ENCODE measurements around the gene FAM174C. TPM values are rescaled to one million over a fixed set of nuclear protein-coding genes. Genes with fewer than 3 reads are reported as not detected.

FAM174C gene
- polyA plus RNA-seq, 3 donors = 32.8 to 56.2 (median 40.0) TPM

- peaks cover 41% of the 10 kb centered on the region for H3K79me2 ChIP-seq (ENCODE audit: insufficient read depth, low read length)
- H3K4me3 Mint-ChIP-seq = peak overlapping the region; percentile 85 to 89
- peaks cover 54% of the 10 kb centered on the region for H3K4me1 Mint-ChIP-seq
- peaks cover 65 to 80% of the 10 kb centered on the region in 2 donors for H3K4me1 ChIP-seq (ENCODE audit: control insufficient read depth in 1 of 2, insufficient read depth in 2 of 2, low read length in 2 of 2)
- peak overlapping the region; percentile 87 for H3K9ac ChIP-seq (ENCODE audit: insufficient read depth, low read length, poor library complexity, severe bottlenecking)
- peak overlapping the region; percentile 7 to 93 (median 32) for H3K4me3 ChIP-seq (replicated peaks in 1 of 3; ENCODE audit: low read depth in 2 of 3, low read length in 3 of 3)
- H3K9me3 ChIP-seq (replicated peaks in 1 of 2; ENCODE audit: control insufficient read depth in 1 of 2, insufficient read depth in 1 of 2, low read length in 2 of 2) = no peaks in the 10 kb centered on the region
- H4K20me1 ChIP-seq (ENCODE audit: insufficient read depth, low read length) = peaks cover 55% of the 10 kb centered on the region
- H2AFZ ChIP-seq (ENCODE audit: insufficient read depth, low read depth, low read length, poor library complexity, severe bottlenecking) = no peak overlapping the region
- H3K27ac ChIP-seq (ENCODE audit: low read depth in 1 of 2, low read length in 2 of 2) = peak overlapping the region; percentile 74 to 95
- peak overlapping the region; percentile 93 to 97 (median 96) for H3K27ac Mint-ChIP-seq
- peaks cover 3 to 10% (median 9%) of the 10 kb centered on the region in 3 donors for H3K27me3 Mint-ChIP-seq (ENCODE audit: low read depth in 3 of 3)
- no peaks in the 10 kb centered on the region for H3K27me3 ChIP-seq (ENCODE audit: control insufficient read depth in 2 of 2, insufficient read depth in 2 of 2, low read length in 2 of 2)
- peak overlapping the region; percentile 95 for H3K4me2 ChIP-seq (replicated peaks; ENCODE audit: extremely low read depth, low read length, poor library complexity, severe bottlenecking)
- H3K36me3 Mint-ChIP-seq = peaks cover 25 to 36% of the 10 kb centered on the region in 2 donors
- peak; percentile 77 to 86 (median 77) for DNase-seq
- intact Hi-C loops (cut with micrococcal nuclease) = loop anchor here in 1 of 2 donors (1.0 kb wide), 1 partner anchor 8 kb away; no protein-coding TSS in a partner anchor
- TF ChIP-seq CTCF (IDR thresholded peaks at IDR 0.05) = no peak
- no peaks in the 10 kb centered on the region for H3K9me3 Mint-ChIP-seq
- H3K36me3 ChIP-seq (replicated peaks in 1 of 2; ENCODE audit: control insufficient read depth in 1 of 2, insufficient read depth in 2 of 2, low read length in 2 of 2) = peaks cover 29 to 32% of the 10 kb centered on the region in 2 donors
- 3% methylated on average over 23 of the region's 33 CpGs for WGBS (ENCODE audit: insufficient coverage)
These were observed 15.2 kb upstream of the FAM174C start for GRCh38 chr19:1259876-1260748.

- Histone ChIP-seq H4K20me1 (ENCODE audit: insufficient read depth, low read length) (peaks cover 46% of the 10 kb centered on the region), H3K4me3 (replicated peaks in 1 of 3; ENCODE audit: low read depth in 2 of 3, low read length in 3 of 3) (peak overlapping the region; percentile 55 to 93 (median 60)), H3K79me2 (ENCODE audit: insufficient read depth, low read length) (peaks cover 33% of the 10 kb centered on the region), H3K27me3 (ENCODE audit: control insufficient read depth in 2 of 2, insufficient read depth in 2 of 2, low read length in 2 of 2) (no peaks in the 10 kb centered on the region), H3K9me3 (replicated peaks in 1 of 2; ENCODE audit: control insufficient read depth in 1 of 2, insufficient read depth in 1 of 2, low read length in 2 of 2) (no peaks in the 10 kb centered on the region), H3K27ac (ENCODE audit: low read depth in 1 of 2, low read length in 2 of 2) (peak overlapping the region; percentile 74 to 95), H3K9ac (ENCODE audit: insufficient read depth, low read length, poor library complexity, severe bottlenecking) (peak overlapping the region; percentile 87), H2AFZ (ENCODE audit: insufficient read depth, low read depth, low read length, poor library complexity, severe bottlenecking) (peak overlapping the region; percentile 48), H3K36me3 (replicated peaks in 1 of 2; ENCODE audit: control insufficient read depth in 1 of 2, insufficient read depth in 2 of 2, low read length in 2 of 2) (peaks cover 21 to 23% of the 10 kb centered on the region in 2 donors), H3K4me2 (replicated peaks; ENCODE audit: extremely low read depth, low read length, poor library complexity, severe bottlenecking) (peak overlapping the region; percentile 95), H3K4me1 (ENCODE audit: control insufficient read depth in 1 of 2, insufficient read depth in 2 of 2, low read length in 2 of 2) (peaks cover 63 to 80% of the 10 kb centered on the region in 2 donors)
- Mint-ChIP-seq H3K36me3 (peaks cover 19 to 28% of the 10 kb centered on the region in 2 donors), H3K27me3 (ENCODE audit: low read depth in 3 of 3) (peaks cover 3 to 12% (median 9%) of the 10 kb centered on the region in 3 donors), H3K4me1 (peaks cover 59% of the 10 kb centered on the region), H3K9me3 (no peaks in the 10 kb centered on the region), H3K4me3 (peak overlapping the region; percentile 81 to 89), H3K27ac (peak overlapping the region; percentile 89 to 97 (median 94))
- under 1% methylated on average over 65 of the region's 83 CpGs for WGBS (ENCODE audit: insufficient coverage)
- DNase-seq = peak; percentile 97
- TF ChIP-seq CTCF (IDR thresholded peaks at IDR 0.05) = peak; percentile 24
- intact Hi-C loops (cut with micrococcal nuclease) = loop anchor here in 1 of 2 donors (1.0 kb wide), 1 partner anchor 9 kb away; no protein-coding TSS in a partner anchor
These were observed 14.4 kb upstream of the FAM174C start for GRCh38 chr19:1260749-1261537.

Measured in CD14-positive monocyte (primary cell).